Activated CD4-positive, alpha-beta T cell treated with anti-CD3 and anti-CD28 coated beads, Interleukin-2, amount 50 U/mL, for 1 hour (primary cell): ENCODE data around the gene ST7L.

ENCODE experiments used
- DNase-seq: peaks from one replicate; pipeline ENCODE4 v3.0.0-alpha.2; 2020

ST7L gene

GRCh38 chr1:112614460-112615065 is 4.4 kb downstream of the ST7L start:
- no peak for DNase-seq

GRCh38 chr1:112605633-112606327 is 13.2 kb downstream of the ST7L start:
- DNase-seq = no peak

- DNase-seq = no peak
These were observed 15.4 kb downstream of the ST7L start for GRCh38 chr1:112603541-112603940.

DNA sequence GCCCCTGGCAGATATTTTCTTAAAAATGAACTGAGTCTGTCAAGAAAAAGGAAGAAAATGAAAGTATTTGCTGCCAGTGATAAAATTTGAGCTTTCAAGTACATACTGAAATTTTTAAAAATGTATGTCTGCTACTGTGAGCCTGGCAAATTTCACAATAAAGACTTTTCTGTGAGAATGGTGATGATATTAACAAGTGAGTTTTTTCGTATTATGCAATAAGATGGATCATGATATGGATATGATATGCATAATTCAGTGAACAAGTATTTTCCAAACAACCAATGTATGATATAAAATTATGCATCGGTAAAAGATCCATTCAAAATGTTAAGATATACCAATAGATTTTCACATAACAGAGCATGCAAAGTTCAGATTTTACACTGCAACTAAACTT is 15.9 kb downstream of the ST7L start:
- DNase-seq = no peak

DNA sequence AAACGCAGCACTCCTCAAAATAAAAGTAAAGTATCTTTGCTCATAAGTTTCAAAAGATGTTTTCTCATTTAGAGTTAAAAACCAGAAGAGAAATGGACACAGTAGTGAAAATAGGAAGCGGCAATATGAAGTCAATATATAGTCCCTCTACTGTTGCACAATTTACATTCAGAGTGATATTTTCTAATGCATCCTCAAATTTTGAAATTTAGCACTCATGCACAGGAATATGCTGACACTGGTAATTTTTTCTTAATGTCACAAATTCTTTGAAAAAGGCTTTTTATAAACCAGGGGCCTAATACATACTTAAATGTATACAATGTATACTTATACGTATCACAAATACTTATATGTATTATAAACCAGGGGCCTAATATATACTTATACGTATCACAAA is 19.5 kb downstream of the ST7L start:
- DNase-seq = no peak

GRCh38 chr1:112594208-112594876 is 24.6 kb downstream of the ST7L start:
- no peak for DNase-seq

DNA sequence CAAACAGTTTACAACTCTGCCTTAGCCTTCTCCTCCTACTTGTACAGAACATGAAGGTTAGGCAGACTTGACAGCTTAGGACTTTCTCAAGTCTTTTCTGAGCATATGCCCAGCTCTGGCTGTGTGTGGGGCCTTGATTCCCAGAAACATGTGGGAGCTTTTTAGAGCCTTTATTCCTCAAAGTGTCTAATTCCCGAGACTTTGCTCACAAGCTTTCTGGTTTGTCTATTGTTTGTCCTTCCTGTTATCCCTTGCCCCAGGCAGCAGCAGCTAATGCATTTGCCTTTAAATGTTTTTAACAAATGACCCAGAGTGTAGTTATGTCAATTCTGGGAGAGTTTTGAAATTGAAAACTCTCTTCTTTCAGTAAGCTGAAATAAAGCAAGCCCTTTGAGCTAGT is 29.2 kb downstream of the ST7L start:
- no peak for DNase-seq

- no peak for DNase-seq
These were observed 35.6 kb downstream of the ST7L start for GRCh38 chr1:112583366-112583765.

- DNase-seq = no peak
These were observed 37.3 kb downstream of the ST7L start for GRCh38 chr1:112581586-112582192.

GRCh38 chr1:112579801-112580510 is 39.0 kb downstream of the ST7L start:
- DNase-seq = no peak

DNA sequence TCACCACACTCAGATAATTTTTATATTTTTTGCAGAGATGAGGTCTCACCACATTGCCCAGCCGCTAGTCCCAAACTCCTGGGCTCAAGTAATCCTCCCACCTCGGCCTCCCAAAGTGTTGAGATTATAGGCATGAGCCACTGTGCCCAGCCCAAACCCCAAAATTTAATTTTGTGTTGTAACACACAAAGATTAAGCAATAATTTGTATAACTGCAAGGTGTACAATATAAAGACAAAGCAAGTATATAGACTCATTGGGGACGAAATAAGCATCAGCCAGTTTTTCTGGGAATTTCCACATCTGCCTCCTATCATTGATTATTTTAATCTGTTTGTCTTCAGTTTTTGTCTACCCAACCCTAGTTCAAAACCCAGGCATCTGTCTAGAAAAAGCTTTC is 42.7 kb downstream of the ST7L start:
- DNase-seq = no peak

GRCh38 chr1:112575154-112575804 is 43.7 kb downstream of the ST7L start:
- no peak for DNase-seq

GRCh38 chr1:112565800-112566199 is 53.1 kb downstream of the ST7L start:
- no peak for DNase-seq

- no peak for DNase-seq
These were observed 54.9 kb downstream of the ST7L start for GRCh38 chr1:112564081-112564480.

DNA sequence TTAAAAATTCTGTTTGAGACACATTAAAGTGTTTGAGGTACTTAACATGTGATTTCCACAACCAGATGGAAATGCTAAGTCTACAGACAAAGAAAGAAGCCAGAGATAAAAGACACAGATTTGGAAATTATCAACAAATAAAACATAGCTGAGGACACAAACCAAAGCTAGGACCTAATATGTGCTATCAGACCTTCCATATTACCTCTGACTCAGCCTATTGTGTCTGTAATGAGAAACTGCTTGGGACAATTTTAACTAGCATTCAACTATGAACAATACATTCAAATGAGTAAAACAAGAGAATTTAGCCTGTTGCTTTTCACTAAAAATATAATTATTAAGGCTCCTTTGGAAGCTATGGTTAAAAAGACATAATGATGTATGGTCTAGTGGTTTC is 55.6 kb downstream of the ST7L start:
- DNase-seq = no peak

DNA sequence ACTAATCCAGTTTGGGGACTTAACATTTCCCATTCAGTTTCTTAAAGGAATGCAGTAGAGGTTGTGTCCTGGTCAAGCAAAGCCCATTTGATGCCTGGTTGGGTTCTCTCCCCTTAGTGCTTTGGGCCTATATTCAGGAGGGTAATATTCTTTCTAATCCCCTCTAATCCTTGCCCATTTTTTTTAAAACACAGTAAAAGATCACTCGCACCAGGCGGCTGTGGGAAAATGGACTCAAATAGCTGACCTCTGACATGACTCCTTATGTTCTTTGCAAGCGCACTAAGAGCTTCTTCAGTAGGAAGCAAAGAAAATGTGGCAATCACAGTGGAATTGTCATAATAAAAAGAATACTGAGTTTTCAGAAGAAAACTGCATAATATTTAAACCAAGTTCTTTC is 60.3 kb downstream of the ST7L start:
- no peak for DNase-seq

- DNase-seq = no peak
These were observed 61.6 kb downstream of the ST7L start for GRCh38 chr1:112557385-112557784.

DNA sequence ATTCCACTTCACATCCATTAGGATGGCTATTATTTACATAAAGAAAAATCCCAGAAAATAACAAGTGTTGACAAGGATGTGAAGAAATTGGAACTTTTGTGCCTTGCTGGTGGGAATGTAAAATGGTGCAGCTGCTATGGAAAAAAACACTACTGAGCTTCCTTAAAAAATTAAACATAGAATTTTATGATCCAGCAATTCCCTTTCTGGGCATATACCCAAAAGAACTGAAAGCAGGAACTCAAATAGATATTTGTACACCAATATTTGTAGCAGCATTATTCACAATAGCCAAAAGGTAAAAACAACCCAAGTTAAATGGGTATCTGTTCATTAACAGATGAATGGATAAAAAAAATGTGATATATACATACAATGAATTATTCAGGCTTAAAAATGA is 64.5 kb downstream of the ST7L start:
- DNase-seq = no peak

DNA sequence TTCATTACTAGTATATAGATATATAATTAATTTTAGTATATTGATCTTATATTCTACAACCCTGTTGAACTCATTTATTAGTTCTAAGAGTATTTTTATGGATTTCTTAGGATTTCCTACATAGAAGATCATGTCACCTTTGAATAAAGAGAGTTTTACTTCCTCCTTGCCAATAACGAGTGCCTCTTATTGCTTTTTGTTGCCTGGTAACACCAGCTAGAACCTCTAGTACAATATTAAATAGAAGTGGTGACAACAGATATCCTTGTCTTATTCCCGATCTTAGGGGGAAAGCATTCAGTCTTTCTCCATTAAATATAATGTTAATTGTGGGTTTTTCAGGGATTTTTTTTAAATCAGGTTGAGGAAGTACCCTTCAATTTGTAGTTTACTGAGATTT is 69.4 kb downstream of the ST7L start:
- no peak for DNase-seq

- no peak for DNase-seq
These were observed 70.4 kb downstream of the ST7L start for GRCh38 chr1:112548547-112548946.

- DNase-seq = no peak
These were observed 72.9 kb downstream of the ST7L start for GRCh38 chr1:112546076-112546475.

DNA sequence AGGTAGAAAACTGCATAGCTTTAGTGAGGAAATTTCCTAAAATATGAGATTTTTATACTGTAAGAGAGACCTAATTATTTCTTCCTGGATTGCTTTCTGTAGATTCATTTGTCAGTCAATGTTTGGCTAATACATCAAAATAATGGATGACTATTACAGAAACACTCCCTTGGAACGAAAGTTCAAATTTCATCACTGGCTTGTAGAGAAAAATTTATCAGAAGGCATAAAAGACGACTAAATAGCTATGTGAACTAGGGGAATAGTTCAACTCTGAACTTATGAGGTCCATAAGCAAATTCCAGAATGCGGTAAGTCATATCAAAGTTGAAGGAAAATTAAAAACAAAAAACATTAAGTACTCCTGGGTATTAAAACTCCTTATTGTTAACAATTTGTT is 74.2 kb downstream of the ST7L start:
- DNase-seq = no peak
